NT2/D1 (cell line): ENCODE measurements around the gene USP9Y.

ENCODE experiments used
- DNase-seq: peaks from one replicate; pipeline ENCODE4 v3.0.0-alpha.2; 2011; ENCODE audit warnings: low read depth, low spot score
- H3K27me3 ChIP-seq: 2 replicates; pipeline ENCODE4 v1.6.0; 2011; ENCODE audit warnings: mild to moderate bottlenecking; ENCODE audit not compliant: insufficient read length, insufficient read depth
- H3K36me3 ChIP-seq: 2 replicates; pipeline ENCODE4 v1.6.1; 2011; ENCODE audit warnings: mild to moderate bottlenecking, low read length, mixed read lengths; ENCODE audit not compliant: insufficient read depth, insufficient read length
- H3K4me1 ChIP-seq: 2 replicates; pipeline ENCODE4 v1.5.1; 2011; ENCODE audit not compliant: insufficient read depth, insufficient read length
- H3K4me3 ChIP-seq: 2 replicates; pipeline ENCODE4 v1.5.1; 2011; ENCODE audit warnings: low read depth; ENCODE audit not compliant: insufficient read length
- H3K9ac ChIP-seq: 2 replicates; pipeline ENCODE4 v1.6.0; 2011; ENCODE audit warnings: low read depth; ENCODE audit not compliant: insufficient read length
- H3K9me3 ChIP-seq: 2 replicates; pipeline ENCODE4 v1.5.1; 2011; ENCODE audit warnings: mild to moderate bottlenecking, low read length; ENCODE audit not compliant: insufficient read depth
- SUZ12 ChIP-seq: IDR thresholded peaks from 2 replicates; pipeline ENCODE4 v1.6.1; 2011; ENCODE audit not compliant: insufficient read length, insufficient read depth; ENCODE audit errors: extremely low read depth
- YY1 ChIP-seq: IDR thresholded peaks from 2 replicates; pipeline ENCODE4 v1.6.1; 2011; ENCODE audit not compliant: insufficient read length, insufficient read depth
- ZNF274 ChIP-seq: IDR thresholded peaks from 2 replicates; pipeline ENCODE4 v1.6.1; 2011; ENCODE audit warnings: mild to moderate bottlenecking, low read depth, low read length

Gene USP9Y

DNA sequence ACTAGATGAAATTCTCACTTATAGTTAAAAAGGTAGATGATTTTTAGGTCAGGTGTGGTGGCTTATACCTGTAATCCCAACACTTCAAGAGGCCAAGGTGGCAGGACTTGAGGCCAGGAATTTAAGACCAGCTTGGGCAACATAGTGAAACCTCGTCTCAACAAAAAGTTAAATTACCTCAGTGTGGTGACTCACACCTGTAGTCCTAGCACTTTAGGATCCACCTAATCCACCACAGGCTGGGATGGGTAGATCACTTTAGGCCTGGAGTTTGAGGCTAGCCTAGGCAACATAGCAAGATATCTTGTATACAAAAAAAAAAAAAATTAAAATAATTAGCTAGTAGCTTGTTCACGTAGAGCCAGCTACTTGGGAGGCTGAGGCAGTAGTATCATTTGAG, 140.3 kb downstream of the USP9Y start:
- Histone ChIP-seq H3K9ac (no peak overlapping the region), H3K4me1 (no peaks in the 10 kb centered on the region), H3K27me3 (no peaks in the 10 kb centered on the region), H3K9me3 (no peaks in the 10 kb centered on the region), H3K4me3 (no peak overlapping the region), H3K36me3 (peaks cover 2% of the 10 kb centered on the region)
- no peak for DNase-seq
- no peak for TF ChIP-seq YY1
- no peak for TF ChIP-seq ZNF274
- no peak for TF ChIP-seq SUZ12

DNA sequence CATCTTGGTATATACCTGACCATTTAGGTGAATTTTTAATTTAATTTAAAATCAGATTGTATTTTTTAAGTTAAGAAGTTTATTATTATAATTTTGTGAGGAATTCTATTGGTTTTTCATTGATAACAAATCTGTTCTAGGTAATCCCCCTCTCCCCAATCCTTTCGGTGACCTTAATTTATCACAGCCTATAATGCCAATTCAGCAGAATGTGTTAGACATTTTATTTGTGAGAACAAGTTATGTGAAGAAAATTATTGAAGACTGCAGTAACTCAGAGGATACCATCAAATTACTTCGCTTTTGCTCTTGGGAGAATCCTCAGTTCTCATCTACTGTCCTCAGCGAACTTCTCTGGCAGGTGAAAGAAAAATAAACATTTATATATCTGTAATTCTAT, 145.8 kb downstream of the USP9Y start:
- no peaks in the 10 kb centered on the region for H3K27me3 ChIP-seq
- DNase-seq = no peak
- no peak for TF ChIP-seq ZNF274
- no peak for TF ChIP-seq YY1
- TF ChIP-seq SUZ12 = no peak

GRCh38 chrY:12855791-12856275, 154.8 kb downstream of the USP9Y start:
- Histone ChIP-seq H3K36me3 (peaks cover 7% of the 10 kb centered on the region), H3K9ac (no peak overlapping the region), H3K9me3 (no peaks in the 10 kb centered on the region), H3K27me3 (no peaks in the 10 kb centered on the region), H3K4me1 (no peaks in the 10 kb centered on the region), H3K4me3 (no peak overlapping the region)
- DNase-seq = no peak
- no peak for TF ChIP-seq YY1
- TF ChIP-seq SUZ12 = no peak
- no peak for TF ChIP-seq ZNF274

More for the DNA sequence above, 145.8 kb downstream of the USP9Y start:
- Histone ChIP-seq H3K9me3 (no peaks in the 10 kb centered on the region), H3K4me3 (no peak overlapping the region), H3K4me1 (no peaks in the 10 kb centered on the region), H3K36me3 (peaks cover 2% of the 10 kb centered on the region), H3K9ac (no peak overlapping the region)

DNA sequence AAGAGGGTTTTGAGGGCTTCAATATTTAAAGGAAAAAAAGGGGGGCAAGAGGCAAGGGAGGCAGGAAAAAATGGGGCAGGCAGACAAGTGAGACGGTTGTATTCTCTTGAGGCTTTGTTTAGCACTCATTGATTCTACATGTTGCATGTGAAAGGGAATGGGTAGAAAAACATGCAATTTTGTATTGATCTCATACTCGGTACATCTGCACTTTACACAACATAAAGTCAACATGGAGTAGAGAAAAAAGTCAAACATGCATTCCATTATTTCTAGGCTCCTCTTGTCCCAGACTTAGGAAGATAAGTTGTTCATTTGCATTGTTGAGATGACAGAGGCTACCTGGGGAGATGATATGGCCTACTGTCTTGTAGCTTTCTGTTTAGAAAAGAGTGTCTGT, 166.9 kb downstream of the USP9Y start:
- Histone ChIP-seq H3K27me3 (no peaks in the 10 kb centered on the region), H3K4me3 (no peak overlapping the region), H3K9me3 (no peaks in the 10 kb centered on the region), H3K4me1 (no peaks in the 10 kb centered on the region), H3K9ac (no peak overlapping the region), H3K36me3 (no peaks in the 10 kb centered on the region)
- TF ChIP-seq YY1 (no peak), ZNF274 (no peak), SUZ12 (no peak)
- no peak for DNase-seq

DNA sequence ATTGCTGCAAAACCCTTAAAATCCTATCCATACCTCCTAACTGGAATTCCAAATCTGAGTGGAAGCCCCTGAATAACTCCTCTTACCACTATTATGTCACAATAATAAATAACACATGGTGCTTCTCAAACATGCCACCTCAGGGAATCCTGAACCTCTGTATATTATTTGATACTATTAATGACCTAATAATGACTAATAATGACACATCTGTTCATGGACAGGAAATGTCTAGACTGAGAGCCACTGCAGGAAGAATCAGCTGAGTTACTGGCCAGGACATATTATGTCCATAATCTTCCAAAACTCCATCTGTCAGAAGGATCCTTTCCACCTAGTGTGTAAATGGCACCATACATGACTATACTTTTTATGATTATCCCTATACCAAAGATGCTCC, 195.9 kb downstream of the USP9Y start:
- no peaks in the 10 kb centered on the region for H3K36me3 ChIP-seq
- no peaks in the 10 kb centered on the region for H3K4me1 ChIP-seq
- DNase-seq = no peak
- no peaks in the 10 kb centered on the region for H3K9me3 ChIP-seq
- no peaks in the 10 kb centered on the region for H3K27me3 ChIP-seq
- no peak for TF ChIP-seq SUZ12
- no peak overlapping the region for H3K4me3 ChIP-seq
- H3K9ac ChIP-seq = no peak overlapping the region

GRCh38 chrY:12898604-12899003, 197.6 kb downstream of the USP9Y start:
- TF ChIP-seq YY1 (no peak), ZNF274 (no peak), SUZ12 (no peak)
- no peak overlapping the region for H3K4me3 ChIP-seq
- H3K4me1 ChIP-seq = no peaks in the 10 kb centered on the region
- no peaks in the 10 kb centered on the region for H3K36me3 ChIP-seq
- DNase-seq = no peak
- H3K27me3 ChIP-seq = no peaks in the 10 kb centered on the region
- no peaks in the 10 kb centered on the region for H3K9me3 ChIP-seq
- H3K9ac ChIP-seq = no peak overlapping the region

DNA sequence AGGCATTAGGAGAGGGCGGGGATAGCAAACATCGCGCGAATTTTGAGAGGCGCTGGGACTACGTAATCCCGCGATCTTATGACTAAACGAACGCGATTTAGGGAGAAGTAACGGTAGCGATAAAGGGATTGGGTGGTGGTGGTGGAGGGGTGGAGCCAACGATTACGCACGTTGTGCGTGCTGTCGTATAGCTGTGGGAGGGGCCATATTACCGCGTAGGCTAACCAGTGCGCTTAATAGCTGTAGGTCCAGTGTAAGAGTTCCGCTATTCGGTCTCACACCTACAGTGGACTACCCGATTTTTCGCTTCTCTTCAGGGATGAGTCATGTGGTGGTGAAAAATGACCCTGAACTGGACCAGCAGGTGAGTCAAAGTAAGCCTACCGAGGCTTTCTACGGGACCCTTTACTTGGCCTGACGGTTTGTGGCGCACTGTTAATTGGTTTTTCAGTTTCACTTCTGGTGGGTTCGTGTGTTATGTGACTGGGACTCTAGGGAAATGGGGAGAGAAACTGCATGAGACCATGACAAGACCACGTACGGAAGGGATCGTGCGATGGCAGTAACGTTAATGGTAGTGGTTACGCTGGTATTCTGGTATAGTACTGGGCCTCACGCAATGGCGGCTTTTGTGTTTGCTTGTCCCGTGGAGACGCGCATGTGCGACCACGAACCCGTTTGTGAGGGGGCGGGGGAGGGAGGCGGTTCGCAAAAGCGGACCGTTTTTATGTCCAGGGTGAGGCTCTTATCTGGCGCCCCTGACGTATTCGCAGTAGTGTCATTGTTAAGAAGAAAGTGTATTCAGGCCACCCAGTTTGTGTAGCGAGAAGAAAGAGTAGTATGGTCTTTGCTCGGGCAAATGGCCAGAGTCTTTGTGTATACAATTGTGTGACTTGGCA, 203.8 kb downstream of the USP9Y start, which contains the start of gene DDX3Y:
TSS of gene DDX3Y (plus strand) at position 251 of the 899 bp plus-strand sequence. CDS start at position 320, 69 bp downstream.
- TF ChIP-seq YY1 (no peak), SUZ12 (no peak), ZNF274 (no peak)
- peak; percentile 72 for DNase-seq
- Histone ChIP-seq H3K36me3 (no peaks in the 10 kb centered on the region), H3K27me3 (no peaks in the 10 kb centered on the region), H3K4me1 (no peaks in the 10 kb centered on the region), H3K9ac (peak within 1 kb of the TSS; percentile 74), H3K9me3 (no peaks in the 10 kb centered on the region), H3K4me3 (peak within 1 kb of the TSS; percentile 83)
